Stomach smooth muscle (tissue), 2 donors: Measurements from ENCODE around the gene ZNF524.
A peak's percentile ranks its signal among the peaks of the same experiment; 100 is the strongest.

Experiments
- H3K27ac ChIP-seq: one replicate; pipeline ENCODE4 v1.7.0; 2013; ENCODE audit warnings: mild to moderate bottlenecking, low read length, inconsistent platforms
- H3K27me3 ChIP-seq, 2 donors: one replicate each; pipeline ENCODE4 v1.7.0; 2013; ENCODE audit warnings: low read length in 2 of 2; ENCODE audit not compliant: insufficient read depth in 2 of 2, control insufficient read depth in 1 of 2
- H3K36me3 ChIP-seq, 2 donors: one replicate each; pipeline ENCODE4 v1.7.0; 2013; ENCODE audit warnings: low read length in 2 of 2; ENCODE audit not compliant: control insufficient read depth in 2 of 2, insufficient read depth in 2 of 2
- H3K4me1 ChIP-seq: one replicate; pipeline ENCODE4 v1.7.0; 2013; ENCODE audit warnings: low read length; ENCODE audit not compliant: control insufficient read depth, insufficient read depth
- H3K4me3 ChIP-seq, 2 donors: one replicate each; pipeline ENCODE4 v1.7.0; 2013; ENCODE audit warnings: low read length in 2 of 2
- H3K9ac ChIP-seq, 2 donors: one replicate each; pipeline ENCODE4 v1.7.0; 2013; ENCODE audit warnings: low read length in 2 of 2, mild to moderate bottlenecking in 1 of 2
- H3K9me3 ChIP-seq, 2 donors: one replicate each; pipeline ENCODE4 v1.7.0; 2013; ENCODE audit warnings: low read length in 2 of 2; ENCODE audit not compliant: control insufficient read depth in 2 of 2
- donor health status: healthy.
- donor health status: Pancreatic carcinoma.

Gene ZNF524

DNA sequence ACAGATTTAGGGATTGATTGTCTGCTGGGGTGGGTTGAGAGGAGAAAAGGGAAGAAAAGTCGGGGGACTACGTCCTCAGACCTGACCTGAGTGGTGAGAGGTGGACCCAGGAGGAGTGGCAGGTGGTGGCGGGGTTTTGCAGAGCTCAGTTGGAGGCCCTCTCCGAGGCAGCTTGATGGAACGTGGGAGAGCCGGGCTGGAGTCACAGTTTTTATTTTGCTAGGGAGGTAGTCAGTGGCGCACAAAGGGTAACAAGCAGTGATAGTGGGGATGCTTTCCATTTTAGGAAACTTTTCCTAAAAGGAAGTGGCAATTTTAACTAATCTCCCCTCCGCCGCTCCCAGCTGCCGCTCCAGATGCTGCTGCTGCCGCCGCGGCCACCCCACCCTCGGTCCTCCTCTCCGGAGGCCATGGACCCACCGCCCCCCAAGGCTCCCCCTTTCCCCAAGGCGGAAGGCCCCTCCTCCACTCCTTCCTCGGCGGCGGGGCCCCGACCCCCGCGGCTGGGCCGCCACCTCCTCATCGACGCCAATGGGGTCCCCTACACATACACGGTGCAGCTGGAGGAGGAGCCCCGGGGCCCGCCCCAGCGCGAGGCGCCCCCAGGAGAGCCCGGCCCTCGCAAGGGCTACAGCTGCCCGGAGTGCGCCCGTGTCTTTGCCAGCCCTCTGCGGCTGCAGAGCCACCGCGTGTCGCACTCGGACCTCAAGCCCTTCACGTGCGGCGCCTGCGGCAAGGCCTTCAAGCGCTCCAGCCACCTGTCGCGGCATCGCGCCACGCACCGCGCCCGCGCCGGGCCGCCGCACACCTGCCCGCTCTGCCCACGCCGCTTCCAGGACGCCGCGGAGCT lies 42.3 kb downstream of the ZNF524 start:
- Histone ChIP-seq H3K9ac (peak overlapping the region; percentile 64 to 79), H3K4me1 (peaks cover 55% of the 10 kb centered on the region)

GRCh38 chr19:55643003-55643886 lies 43.2 kb downstream of the ZNF524 start, which contains the start of gene ZNF581:
Gene ZNF581, plus strand, starts transcription at chr19:55643649. Its CDS starts 923 bp downstream, at chr19:55644572.
- peak within 1 kb of the TSS; percentile 79 to 80 for H3K9ac ChIP-seq
- H3K4me3 ChIP-seq = peak within 1 kb of the TSS; percentile 81 to 93
- peaks cover 57% of the 10 kb centered on the region for H3K4me1 ChIP-seq
- H3K27me3 ChIP-seq = no peaks in the 10 kb centered on the region
- H3K9me3 ChIP-seq = no peaks in the 10 kb centered on the region
- H3K36me3 ChIP-seq = peaks cover 6 to 8% of the 10 kb centered on the region in 2 donors
- H3K27ac ChIP-seq = peak within 1 kb of the TSS; percentile 88

More for the DNA sequence above, 42.3 kb downstream of the ZNF524 start:
- H3K9me3 ChIP-seq = no peaks in the 10 kb centered on the region
- H3K27ac ChIP-seq = peak overlapping the region; percentile 88
- no peaks in the 10 kb centered on the region for H3K27me3 ChIP-seq
- peak overlapping the region; percentile 81 to 93 for H3K4me3 ChIP-seq
- peaks cover 6 to 8% of the 10 kb centered on the region in 2 donors for H3K36me3 ChIP-seq

DNA sequence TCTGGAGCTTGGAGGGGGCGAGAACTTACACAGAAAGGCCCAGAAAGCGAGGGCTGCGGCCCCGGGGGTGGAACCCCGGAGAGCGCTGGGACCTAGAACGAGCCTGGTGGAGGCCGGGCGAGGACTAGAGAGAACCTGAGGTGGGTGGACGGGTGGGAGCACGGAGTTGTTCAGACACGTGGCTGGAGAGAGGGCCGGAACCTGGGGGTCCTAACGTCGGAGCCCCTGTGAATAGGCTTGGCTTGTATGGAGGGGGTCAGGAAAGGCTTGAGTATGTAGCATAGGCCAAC lies 43.7 kb downstream of the ZNF524 start:
- Histone ChIP-seq H3K4me3 (peak overlapping the region; percentile 67 to 81), H3K9me3 (no peaks in the 10 kb centered on the region), H3K4me1 (peaks cover 62% of the 10 kb centered on the region), H3K27me3 (no peaks in the 10 kb centered on the region), H3K9ac (peak overlapping the region; percentile 69 to 80), H3K36me3 (peaks cover 6 to 8% of the 10 kb centered on the region in 2 donors), H3K27ac (peak overlapping the region; percentile 49)

- H3K9ac ChIP-seq = peak overlapping the region; percentile 69 to 80
- H3K4me1 ChIP-seq = peaks cover 63% of the 10 kb centered on the region
These were observed 44.2 kb downstream of the ZNF524 start for GRCh38 chr19:55644191-55644833.

DNA sequence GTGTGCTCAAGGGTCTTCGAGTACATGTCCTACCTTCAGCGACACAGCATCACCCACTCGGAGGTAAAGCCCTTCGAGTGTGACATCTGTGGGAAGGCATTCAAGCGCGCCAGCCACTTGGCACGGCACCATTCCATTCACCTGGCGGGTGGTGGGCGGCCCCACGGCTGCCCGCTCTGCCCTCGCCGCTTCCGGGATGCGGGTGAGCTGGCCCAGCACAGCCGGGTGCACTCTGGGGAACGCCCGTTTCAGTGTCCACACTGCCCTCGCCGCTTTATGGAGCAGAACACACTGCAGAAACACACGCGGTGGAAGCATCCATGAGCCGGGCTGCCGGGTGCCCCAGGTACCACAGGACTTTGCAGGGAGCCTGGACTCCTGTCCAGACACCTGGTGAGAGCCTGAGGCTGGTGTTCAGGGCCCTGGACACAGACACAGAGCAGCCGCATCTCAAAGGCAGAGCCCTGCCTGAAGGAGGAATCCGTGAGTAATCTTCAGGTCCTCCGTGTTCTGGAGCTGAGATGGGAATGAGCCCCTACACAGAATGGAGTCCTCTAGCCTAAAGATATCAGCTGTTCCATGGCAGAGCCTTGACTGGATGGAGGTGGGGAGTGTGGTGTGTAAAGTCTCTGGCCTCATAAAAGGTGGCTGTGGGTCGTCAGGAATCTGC lies 44.9 kb downstream of the ZNF524 start:
- Histone ChIP-seq H3K4me1 (peaks cover 63% of the 10 kb centered on the region), H3K27me3 (no peaks in the 10 kb centered on the region), H3K9ac (no peak overlapping the region), H3K27ac (no peak overlapping the region), H3K36me3 (peaks cover 6 to 8% of the 10 kb centered on the region in 2 donors), H3K4me3 (no peak overlapping the region), H3K9me3 (no peaks in the 10 kb centered on the region)

More at GRCh38 chr19:55644191-55644833, 44.2 kb downstream of the ZNF524 start:
- no peaks in the 10 kb centered on the region for H3K27me3 ChIP-seq
- peak overlapping the region; percentile 67 to 81 for H3K4me3 ChIP-seq
- no peaks in the 10 kb centered on the region for H3K9me3 ChIP-seq
- H3K27ac ChIP-seq = peak overlapping the region; percentile 49
- H3K36me3 ChIP-seq = peaks cover 6 to 8% of the 10 kb centered on the region in 2 donors

- H3K36me3 ChIP-seq = peaks cover 6 to 8% of the 10 kb centered on the region in 2 donors
- no peak overlapping the region for H3K9ac ChIP-seq
- H3K27ac ChIP-seq = no peak overlapping the region
- H3K9me3 ChIP-seq = no peaks in the 10 kb centered on the region
- H3K27me3 ChIP-seq = no peaks in the 10 kb centered on the region
- peaks cover 58% of the 10 kb centered on the region for H3K4me1 ChIP-seq
- H3K4me3 ChIP-seq = no peak overlapping the region
These were observed 45.4 kb downstream of the ZNF524 start for GRCh38 chr19:55645512-55645881.

- Histone ChIP-seq H3K27ac (peak overlapping the region; percentile 82), H3K9me3 (no peaks in the 10 kb centered on the region), H3K9ac (peak overlapping the region; percentile 76 to 81), H3K27me3 (no peaks in the 10 kb centered on the region), H3K36me3 (peaks cover 6 to 8% of the 10 kb centered on the region in 2 donors), H3K4me3 (peak overlapping the region; percentile 83 to 84), H3K4me1 (peaks cover 52% of the 10 kb centered on the region)
These were observed 47.0 kb downstream of the ZNF524 start for GRCh38 chr19:55646889-55647731.

GRCh38 chr19:55647732-55648584 lies 47.9 kb downstream of the ZNF524 start, which contains the start of gene CCDC106:
Gene CCDC106, plus strand, starts transcription at chr19:55648212. Its CDS starts 835 bp downstream, at chr19:55649047.
- H3K27ac ChIP-seq = peak within 1 kb of the TSS; percentile 82
- H3K9ac ChIP-seq = peak within 1 kb of the TSS; percentile 76 to 81
- H3K27me3 ChIP-seq = no peaks in the 10 kb centered on the region
- no peaks in the 10 kb centered on the region for H3K9me3 ChIP-seq
- H3K4me3 ChIP-seq = peak within 1 kb of the TSS; percentile 83 to 84
- peaks cover 45% of the 10 kb centered on the region for H3K4me1 ChIP-seq
- H3K36me3 ChIP-seq = peaks cover 6 to 10% of the 10 kb centered on the region in 2 donors
